ENCODE results near the gene HMCN2.
A peak's percentile ranks its signal among the peaks of the same experiment; 100 is the strongest.

Gene HMCN2

GRCh38 chr9:130458027-130458803 lies 192.7 kb downstream of the HMCN2 start:
- no peak for DNase-seq

GRCh38 chr9:130458804-130459067 lies 193.2 kb downstream of the HMCN2 start:
- DNase-seq = no peak

DNA sequence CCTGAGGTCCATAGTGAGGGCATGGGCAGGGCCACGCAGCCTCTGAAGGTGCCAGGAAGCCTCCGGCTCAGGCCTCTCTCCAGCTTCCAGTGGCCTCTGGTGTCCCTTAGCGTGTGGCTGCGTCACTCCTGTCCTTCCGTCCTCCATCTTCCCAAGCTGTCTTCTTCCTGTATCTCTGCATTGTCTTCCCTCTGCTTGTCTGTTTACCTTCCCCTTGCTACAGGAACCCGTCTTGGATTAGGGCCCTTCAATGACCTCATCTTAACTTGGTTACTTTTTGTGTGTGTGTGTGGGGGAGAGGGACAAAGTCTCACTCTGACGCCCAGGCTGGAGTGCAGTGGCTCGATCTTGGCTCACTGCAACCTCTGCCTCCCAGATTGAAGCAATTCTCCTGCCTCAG lies 193.6 kb downstream of the HMCN2 start:
- DNase-seq = no peak

- DNase-seq = no peak
Measured at GRCh38 chr9:130459941-130460669, 194.5 kb downstream of the HMCN2 start.

DNA sequence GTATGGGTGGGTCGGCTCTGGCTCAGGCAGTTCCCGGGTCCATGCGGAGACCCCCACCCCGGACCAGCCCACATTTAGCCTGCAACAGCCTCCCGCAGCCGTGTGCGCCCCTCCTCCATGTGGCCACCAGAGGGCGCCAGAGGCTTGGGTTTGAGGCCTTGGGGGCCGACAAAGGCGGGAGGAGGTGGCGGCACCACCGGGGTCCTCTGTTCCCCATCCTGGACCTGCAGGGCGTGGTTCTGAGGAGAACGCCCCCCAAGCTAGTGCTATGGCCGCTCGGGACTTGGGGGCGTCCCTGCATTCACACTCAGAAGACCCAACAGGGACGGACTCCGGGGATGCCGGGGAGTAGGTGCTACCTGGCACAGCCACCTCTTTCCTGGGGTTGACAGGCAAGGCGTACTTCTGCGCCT lies 195.7 kb downstream of the HMCN2 start:
- DNase-seq = peak; percentile 81

DNA sequence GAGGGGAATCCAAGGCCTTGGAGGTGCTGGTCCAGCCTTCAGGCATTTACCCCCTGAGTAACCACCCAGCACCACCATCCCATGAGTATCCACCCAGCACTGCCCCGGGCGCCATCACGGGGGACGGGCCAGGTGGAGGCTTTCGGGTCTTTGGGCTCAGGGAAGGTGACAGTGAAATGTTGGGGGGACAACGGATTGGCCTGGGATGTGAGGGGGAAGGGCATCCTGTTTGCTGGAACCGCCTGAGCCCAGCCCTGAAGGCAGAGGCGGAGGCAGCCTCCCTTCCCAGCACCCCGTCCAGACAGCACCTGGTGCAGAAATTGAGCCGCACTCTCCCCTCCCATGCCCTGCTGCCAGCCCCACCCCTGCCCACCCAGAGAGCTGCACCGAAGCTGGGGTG lies 196.2 kb downstream of the HMCN2 start:
- no peak for DNase-seq

DNA sequence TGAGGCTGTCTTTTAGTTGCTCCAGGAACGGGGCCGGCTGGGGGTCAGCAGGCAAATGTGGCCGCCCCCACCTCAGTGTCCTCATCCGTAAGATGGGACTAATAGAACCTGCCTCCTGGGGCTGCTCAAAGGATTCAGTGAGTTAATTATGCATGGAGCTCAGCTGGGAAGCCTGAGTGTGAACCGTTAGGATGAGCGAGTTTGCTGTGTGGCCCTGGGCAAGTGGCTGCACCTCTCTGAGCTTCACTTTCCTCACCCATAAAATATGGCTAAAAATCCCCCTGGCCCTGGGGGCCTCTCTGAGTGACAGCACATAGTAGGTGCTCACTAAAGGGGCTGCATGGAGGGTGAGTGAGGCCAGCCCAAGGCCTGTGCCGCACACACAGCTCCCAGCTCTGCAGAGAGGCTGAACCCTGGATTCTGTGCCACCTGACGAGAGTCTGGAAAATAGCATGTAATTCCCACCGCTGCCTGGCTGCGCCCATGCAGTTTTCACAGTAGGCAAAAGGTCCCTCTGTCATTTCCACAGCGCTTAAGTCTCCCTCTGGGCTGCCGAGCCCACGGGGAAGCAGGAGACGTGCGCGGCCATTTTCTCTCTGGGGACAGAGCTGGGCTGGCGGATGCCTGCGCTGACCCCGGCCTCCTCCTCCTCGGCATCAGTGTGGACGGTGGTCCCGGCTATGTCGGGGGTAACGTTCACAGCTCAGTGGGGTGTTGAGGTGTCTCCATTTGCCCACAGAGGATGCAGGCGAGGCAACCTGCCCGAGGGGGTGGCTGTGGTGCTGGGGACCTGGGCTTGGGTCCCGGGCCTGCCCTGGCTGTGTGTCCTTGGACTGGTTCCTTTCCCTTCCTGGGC lies 197.4 kb downstream of the HMCN2 start:
- no peak for DNase-seq

DNA sequence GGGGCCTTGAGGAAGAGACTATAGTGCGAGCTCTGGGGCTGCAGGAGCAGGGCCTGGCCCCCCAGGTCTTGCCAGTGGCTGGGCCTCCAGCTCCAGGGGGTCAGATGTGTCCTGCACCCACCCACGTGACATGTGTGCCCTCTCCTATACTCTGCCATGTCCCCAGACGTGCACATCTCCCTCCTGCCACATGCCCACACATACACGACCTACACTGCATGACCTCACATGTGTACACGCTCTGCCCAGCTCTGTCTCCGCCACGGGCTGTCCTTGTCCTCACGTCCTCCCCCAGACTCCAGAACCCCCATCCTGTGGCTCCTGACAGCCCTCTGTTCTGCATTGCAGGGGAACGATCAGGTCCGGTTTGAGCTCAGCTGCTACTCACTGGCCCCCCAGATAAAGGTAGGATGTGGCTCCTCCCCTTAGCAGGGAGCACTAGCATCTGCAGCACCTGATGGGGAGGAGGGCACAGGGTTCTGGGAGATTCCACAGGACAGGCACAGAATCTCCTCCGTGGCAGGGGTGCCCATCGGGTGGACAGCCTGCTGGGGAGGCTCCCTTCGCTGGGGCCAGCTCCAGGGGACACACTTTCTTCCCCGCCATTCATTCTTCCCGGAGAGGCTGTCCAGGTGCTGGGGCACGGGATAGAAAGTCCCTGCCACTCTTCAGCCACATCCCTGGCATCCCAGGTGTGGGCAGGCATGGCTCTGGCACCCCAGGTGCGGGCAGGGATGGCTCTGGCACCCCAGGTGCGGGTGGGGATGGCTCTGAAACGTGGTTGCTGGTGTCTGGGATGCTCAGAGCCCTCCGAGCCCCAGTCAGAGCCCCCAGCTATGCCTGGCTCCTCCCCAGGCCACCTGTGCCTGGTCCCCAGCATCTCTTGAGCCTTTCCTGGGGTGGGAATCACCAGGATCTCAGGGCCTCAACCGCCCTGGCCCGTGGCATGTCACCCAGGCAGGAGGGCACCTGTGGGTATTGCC lies 198.5 kb downstream of the HMCN2 start:
- no peak for DNase-seq

DNA sequence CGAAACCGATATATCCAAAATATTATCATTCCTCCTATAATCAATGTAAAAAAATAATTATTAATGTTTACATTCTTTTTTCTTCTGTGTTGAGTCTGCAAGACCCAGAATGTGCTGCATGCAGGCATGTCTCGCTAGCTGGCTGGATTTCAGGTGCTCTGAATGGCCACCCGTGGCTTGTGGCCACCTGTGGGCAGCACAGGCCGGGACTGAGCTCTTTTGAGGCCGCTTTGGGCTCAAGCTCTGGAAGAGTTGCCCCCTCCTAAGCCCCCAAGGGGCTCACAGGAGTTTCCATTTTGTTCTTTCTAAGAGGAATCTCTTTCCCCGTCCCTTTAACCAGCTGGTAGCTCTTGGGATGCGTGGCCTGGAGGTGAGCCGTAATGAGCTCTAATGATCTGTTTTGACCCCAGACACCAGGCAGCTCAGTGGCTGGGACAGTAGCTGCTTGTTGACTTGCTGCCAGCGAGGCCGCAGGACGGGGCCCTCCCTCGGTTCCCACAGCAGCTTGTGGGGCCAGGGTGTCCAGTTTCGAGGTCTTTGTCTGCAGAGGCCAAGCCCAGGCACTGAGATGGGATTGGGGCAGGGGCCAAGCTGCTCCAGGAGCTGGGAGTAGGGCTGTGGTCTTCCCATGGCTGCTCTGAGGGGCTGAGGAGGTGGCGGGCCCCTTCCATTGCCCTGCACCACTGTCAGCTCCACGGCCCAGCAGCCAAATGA lies 200.0 kb downstream of the HMCN2 start:
- DNase-seq = no peak

DNA sequence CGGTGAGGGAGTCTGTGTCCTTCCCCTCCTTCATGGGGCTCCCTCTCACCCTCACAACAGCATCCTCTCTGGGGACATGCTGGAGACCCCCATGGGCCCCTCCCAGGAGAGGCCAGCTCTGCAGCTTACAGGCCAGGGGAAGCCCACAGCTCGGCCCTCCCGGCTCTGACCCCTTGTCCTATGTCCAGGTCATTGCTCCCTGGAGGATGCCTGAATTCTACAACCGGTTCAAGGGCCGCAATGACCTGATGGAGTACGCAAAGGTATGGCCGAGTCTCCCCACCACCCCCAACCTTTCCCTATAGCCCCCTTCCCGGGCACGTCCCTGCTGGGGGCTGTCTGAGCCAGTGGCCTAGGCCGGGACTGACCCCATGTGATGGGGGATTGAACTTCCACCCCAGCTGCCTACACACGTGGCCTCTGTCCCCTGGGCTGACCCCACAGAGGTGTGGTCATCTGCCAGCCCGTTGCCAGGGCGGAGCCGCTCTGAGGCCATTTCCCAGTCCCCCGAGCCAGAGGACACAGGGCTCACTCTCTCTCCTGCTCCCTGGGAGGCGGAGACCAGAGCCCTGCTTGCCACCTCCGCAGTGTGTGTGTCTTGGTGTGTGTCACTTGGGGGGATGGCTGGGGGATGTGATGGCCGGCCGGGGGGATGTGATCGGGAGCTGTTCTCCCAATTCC lies 201.1 kb downstream of the HMCN2 start:
- DNase-seq = no peak

DNA sequence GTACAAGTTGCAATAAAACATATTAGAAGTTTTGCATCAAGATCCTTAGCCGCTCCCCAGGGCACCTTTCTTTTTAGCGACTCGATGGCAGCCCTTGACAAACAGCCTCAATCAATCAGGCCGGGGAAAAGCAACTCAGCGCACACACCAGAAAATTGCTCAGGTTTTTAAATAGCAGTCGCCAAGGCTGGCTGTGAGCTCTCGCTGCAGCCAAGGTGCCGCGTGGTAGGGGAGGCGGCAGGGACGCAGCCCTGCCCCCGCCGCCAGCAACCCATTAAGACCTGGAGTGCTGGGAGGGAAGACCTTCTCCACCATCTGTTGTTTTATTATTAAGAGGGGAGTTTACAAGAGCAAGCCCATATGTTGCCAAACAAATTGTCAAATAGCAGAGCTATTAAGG lies 201.8 kb downstream of the HMCN2 start:
- no peak for DNase-seq

GRCh38 chr9:130468566-130468965 lies 203.0 kb downstream of the HMCN2 start:
- DNase-seq = no peak

DNA sequence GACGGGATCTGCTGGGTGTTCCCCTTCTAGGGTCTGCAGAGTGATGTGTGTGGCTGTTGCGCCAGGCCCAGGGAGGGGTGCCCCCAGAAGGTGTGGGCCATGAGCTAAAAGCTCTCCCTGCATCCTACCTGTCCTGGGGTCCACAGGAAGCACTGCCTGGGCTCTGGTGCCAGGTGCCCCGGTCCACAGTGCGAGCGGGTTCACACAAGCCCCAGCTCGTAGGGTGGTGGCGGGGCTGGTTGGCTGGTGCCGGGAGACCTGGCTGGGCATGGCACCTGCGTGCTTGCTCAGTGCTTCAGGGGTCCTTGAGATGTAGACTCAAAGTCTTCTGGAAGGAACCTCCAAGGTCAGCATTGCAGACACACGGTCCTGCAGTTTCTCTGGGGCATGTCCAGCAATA lies 204.7 kb downstream of the HMCN2 start:
- no peak for DNase-seq

- DNase-seq = no peak
Measured at GRCh38 chr9:130470950-130471349, 205.4 kb downstream of the HMCN2 start.

DNA sequence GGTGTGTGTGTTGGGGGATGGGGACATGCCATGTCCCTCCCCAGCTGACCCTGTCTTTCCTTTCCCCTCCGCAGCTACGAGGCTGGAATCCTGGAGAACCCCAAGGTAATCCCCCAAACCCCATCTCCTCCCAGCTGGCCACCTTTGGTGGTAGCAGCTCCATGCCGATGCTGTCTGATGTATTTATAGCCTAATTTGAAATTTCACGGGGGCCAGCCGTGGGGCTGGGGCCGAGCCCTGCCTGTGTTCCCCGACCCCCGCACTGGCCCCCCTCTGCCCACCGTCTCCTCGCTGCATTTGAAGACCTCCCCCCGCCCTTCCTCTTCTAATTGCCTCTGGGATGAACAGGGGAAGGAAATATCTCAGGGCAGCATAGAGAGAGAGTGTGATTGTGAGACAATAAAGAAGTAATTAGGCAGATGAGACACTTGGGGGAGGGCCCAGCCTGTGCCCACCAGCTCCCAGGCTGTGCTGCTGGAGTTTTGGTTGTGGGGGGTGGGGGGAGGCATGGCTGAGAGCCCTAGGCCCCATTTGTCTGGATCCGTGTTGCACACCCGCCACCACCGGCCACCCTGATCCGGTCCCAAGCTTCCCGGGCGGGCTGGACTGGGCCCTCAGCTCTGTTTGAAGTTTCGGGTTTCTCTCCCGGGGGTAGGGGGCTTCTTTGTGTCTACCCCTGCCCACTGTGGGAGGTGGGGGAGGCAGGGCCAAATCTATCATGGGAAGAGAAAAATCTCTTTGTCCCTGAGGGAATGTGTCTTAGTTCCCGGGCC lies 206.0 kb downstream of the HMCN2 start:
- no peak for DNase-seq

DNA sequence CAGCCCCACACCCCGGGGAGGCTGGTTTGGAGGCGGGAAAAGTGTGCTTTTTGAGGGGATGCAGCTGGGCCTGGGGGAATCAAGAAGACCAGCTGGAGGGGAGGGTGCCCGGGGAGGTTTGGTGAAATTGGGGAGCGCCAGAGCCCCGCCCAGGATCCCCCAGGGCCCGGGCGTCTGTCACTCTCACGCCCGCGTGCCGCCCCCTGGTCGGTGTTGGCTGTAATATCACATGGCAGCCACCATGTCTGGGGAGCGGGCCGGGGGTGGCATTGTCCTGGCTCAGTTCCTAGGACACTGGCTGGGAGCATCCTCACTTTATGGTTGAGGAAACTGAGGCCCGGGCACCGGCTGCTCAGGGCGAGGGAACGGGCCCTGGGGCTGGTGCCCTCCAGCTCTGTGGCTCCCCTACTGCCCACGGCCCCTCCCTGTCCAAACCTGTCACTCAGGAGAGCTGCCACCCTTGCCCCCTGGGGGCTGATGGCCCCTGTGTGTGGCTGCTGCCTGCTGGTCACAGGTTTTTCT lies 206.7 kb downstream of the HMCN2 start:
- no peak for DNase-seq

DNA sequence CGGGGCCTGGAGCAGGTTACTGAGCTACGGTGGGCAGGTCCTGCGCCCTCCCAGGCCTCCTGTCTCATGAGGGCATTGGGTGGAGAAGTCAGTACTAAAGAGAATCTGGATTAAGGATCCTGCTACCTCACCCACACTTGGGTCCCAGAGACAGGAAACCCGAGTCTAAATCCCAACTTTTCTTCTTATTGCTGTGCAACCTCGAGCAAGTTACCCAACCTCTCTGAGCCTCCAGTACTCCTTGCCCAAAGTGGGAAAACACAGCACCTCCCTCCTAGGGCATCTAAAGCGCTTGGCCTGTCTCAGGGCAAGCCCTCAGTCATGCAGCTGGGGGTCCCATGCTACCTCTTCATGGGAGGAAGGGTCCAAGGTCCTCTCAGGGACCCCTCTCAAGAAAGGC lies 207.4 kb downstream of the HMCN2 start:
- no peak for DNase-seq

- DNase-seq = no peak
Measured at GRCh38 chr9:130473566-130473965, 208.0 kb downstream of the HMCN2 start.

DNA sequence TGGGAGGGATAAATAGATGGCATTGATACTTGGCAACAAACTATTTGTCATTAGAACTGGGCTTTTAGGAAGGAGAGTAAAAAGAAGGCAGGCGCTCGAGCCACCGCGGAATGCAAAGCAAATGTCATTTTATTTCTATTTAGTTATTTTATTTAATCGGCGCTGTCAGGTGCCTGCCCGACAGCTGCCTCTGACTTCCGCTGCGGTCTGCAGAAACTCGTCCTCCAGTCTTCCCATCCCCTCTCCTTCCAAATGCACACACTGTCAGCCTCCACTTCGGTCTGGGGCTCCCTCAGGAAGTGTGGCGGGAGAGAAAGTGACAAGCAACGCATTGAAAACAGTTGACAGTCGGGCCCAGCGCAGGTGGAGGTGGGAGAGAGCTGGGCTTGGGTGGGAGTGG lies 208.5 kb downstream of the HMCN2 start:
- DNase-seq = no peak

- DNase-seq = no peak
Measured at GRCh38 chr9:130476151-130476730, 210.7 kb downstream of the HMCN2 start.
